ENCODE measurements around the gene VPS25.
"Not testable (repeated sequence)": the region's sequence is repeated elsewhere in the genome, so short reads cannot be mapped to it uniquely, and the experiment has no call there.

VPS25 gene

DNA sequence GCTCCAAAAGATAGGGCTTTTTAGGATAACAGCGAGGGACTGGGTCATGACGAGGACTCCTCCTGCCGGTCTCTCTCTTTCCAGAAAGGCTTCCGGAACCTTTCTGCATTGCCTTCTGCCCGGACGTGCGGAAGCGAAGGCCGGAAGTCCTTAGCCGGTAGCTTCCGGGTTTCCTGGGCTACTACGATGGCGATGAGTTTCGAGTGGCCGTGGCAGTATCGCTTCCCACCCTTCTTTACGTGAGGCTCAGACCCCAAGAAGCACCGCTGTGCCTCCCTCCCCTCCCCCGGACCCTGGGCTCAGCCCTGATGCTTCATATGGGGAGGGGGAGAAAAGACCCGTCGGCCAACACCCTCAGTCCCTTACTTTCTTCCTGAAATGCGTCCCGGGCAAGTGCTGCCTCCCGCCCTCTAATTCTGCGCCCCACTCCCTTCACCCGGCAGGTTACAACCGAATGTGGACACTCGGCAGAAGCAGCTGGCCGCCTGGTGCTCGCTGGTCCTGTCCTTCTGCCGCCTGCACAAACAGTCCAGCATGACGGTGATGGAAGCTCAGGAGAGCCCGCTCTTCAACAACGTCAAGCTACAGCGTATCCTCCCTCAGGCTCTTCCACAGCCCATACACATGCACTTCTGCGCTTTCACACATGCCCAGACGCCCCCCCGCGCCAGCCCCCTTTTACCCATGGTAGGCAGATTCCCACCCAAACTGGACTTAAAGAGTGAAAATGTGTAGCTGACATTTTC, at the start of gene VPS25:
Gene VPS25, plus strand, starts transcription at position 160 of the 746 bp plus-strand sequence. Its CDS starts 27 bp downstream, at position 187.
- peak; percentile 58 for DNase-seq (ENCODE audit: low read depth)

GRCh38 chr17:42723636-42724035, 49.6 kb upstream of the VPS25 start:
- no peak for DNase-seq (ENCODE audit: low read depth)

- no peak for DNase-seq (ENCODE audit: low read depth)
These were observed 48.1 kb upstream of the VPS25 start for GRCh38 chr17:42725143-42725542.

DNA sequence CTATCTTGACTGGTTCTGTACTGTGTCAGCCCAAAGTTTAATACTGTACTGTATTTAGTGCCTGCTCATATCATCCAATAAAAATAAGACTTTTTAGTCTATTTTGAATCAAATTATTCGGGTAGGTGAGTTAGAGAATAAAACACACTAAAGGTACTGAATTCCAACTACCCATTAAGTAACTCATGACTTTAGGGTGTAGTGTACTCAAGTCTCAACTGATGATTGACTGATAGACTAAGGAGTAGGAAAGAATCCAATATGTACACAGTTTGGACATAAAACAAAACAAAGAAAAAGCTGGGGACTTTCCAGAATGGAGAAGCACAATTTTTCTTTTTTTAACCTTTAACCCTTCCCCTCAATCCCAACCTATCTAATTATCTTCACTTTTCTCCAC, 32.5 kb upstream of the VPS25 start:
- no peak for DNase-seq (ENCODE audit: low read depth)

DNA sequence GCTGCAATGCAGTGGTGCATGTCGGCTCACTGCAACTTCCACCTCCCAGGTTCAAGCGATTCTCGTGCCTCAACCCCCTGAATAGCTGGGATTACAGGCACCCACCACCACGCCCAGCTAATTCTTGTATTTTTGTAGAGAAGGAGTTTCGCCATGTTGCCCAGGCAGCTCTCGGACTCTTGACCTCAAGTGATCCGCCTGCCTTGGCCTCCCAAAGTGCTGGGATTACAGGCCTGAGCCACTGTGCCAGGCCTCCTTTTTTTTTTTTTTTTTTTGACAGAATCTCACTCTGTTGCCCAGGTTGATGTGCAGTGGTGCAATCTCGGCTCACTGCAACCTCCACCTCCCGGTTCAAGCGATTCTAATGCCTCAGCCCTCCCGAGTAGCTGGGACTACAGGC, 30.3 kb upstream of the VPS25 start:
- not testable (repeated sequence) for DNase-seq (ENCODE audit: low read depth)

DNA sequence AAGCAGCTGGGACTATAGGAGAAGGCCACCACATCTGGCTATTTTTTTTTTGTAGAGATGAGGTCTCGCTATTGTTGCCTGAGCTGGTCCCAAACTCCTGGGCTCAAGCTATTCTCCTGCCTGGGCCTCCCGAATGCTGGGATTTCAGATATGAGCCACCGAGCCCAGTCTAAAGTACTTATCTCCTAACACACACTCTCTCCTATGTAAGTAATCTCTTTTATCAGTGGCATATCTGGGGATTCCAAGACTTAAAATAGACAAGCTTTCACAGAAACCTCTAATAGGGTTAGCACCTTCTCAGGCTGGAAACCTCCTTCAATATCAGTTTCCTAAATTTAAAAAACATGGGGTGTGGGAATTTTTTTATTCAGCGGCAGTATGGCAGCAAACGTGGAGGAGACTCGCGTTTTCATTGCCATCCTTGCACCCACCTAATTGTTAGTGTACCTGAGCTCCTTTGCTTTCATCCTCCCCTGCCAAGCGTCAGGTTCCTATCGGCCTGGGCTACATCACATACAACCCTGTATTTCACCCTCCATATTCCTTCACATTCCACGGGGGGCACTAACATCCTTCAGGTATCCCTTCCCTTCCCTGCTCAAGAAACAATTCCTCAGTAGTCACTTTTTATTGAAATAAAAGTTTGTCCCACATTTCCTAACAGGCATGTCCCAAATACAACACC, 29.5 kb upstream of the VPS25 start:
- no peak for DNase-seq (ENCODE audit: low read depth)

GRCh38 chr17:42744283-42744805, 28.9 kb upstream of the VPS25 start:
- DNase-seq (ENCODE audit: low read depth) = peak; percentile 46

- peak; percentile 79 for DNase-seq (ENCODE audit: low read depth)
These were observed 28.2 kb upstream of the VPS25 start, which contains the start of gene EZH1 for GRCh38 chr17:42744806-42745617. Gene EZH1, minus strand, starts transcription at chr17:42745040. Its CDS starts 16,099 bp downstream, at chr17:42728941.

GRCh38 chr17:42748202-42748907, 24.9 kb upstream of the VPS25 start:
- DNase-seq (ENCODE audit: low read depth) = no peak

DNA sequence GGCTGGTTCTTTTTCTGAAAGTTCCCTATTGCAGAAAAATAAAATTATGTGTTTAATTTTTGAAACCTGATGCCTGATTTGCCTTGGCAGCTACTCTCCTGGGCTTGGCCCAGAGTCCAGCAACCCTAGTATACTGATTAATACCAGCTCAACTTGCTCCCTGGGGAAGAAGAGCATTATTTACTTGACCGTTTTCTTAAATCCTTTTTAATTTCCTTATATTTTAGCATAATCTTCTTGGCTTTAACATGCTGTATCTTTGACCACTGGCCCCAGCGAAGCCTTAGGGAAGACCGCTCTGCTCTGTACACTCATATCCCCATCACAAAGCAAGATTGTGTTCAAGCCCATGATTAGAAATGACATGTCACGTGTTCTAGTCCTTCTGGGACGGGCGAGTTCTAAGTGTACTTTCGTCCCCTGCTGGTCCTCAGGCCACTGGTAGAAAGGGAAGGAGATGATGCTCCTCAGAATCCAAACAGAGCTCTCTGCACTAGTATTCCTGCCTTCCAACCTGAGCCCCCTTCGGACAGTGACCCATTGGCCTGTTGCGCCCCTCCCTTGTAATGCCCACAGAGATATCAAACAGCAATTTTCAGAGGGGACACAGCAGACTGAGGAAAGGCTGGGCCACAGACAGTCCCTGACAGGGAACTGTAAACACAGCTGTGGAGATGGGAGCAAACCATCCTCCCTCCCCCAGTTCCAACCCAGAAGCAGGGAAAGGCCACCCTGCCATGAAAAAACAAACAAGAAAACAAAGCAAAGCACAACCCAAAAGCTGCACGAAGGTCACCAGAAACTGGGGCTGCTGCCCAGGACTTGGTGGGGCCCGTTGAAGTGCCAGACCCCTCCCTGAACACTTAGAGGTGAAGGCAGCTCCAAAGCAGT, 24.1 kb upstream of the VPS25 start:
- DNase-seq (ENCODE audit: low read depth) = no peak

DNA sequence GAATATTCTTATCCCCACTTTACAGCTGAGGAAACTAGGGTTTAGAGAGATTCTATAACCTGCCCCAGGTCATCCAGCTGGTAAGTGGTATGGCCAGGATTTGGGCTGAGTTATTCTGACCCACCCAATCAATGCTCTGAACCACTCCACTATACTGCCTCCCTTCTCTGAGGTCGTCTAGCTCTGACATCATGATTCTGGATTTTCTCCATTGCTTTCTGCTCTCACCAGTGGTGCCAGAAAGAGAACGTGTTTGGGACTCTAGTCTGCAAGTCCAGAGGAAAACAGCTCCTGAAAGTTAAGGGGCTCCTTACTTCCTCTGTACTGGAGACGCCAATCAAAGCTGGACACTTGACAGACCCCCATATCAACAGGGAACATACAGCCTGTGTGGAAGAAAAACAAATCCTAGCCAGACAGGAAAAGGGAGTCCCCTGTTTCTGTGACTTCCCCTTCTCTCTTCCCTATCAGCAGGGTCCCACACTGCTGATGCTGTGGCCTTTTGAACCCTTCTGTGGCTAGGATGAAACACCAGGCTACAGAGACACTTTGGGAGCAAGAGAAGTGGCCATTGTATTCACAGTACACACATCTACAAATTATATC, 22.4 kb upstream of the VPS25 start:
- no peak for DNase-seq (ENCODE audit: low read depth)

- DNase-seq (ENCODE audit: low read depth) = no peak
These were observed 21.6 kb upstream of the VPS25 start for GRCh38 chr17:42751628-42752027.

DNA sequence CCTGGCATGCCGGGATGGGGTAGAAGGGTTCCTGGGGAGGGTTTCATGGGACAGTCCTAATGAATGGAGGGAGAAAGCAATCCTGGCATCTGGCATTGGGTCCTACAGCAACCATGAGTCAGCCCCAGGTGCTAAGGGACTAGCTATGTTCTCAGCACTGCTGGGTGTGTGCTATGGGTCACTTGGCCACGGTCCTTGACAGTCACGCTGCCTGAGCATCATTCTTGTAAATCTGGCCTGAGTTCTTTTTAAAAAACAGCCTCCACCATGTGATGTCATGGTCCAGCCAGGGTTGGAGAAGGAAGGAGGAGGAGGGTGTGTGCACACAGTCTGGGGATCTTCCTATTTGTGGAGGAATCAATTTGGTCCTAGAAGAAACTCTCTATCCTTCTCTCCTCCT, 18.5 kb upstream of the VPS25 start:
- no peak for DNase-seq (ENCODE audit: low read depth)

DNA sequence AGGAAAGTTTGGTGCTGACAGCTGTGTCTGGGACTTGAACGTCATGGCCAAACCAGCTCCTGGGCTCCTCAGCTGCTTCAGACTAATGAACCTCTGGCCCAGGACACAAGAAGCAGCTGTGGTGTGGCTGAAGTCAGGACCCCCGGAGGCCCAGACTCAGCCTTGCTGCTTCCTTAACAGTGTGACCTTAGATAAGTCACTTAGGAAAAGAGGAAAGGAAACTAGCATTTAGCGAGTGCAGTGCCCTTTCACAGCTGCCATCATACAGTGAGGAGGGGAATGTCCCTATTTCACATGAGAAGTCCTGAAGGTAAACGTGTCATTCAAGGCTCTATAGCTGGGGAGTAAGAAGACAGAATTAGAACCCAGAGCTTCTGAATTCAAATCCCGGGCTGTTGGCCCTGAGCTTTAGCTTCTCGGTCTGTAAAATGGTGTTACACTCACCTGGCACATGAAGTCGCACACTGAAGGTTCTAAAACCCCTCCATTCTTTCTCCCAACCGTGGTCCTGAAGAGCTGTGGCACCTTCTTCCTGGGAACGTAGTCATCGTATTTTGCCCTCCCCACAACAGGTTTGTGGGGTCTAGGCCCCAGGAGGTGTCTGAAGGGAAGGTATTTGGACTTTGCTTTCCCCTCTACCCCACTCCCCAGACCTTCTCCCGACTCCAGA, 13.1 kb upstream of the VPS25 start:
- no peak for DNase-seq (ENCODE audit: low read depth)

DNA sequence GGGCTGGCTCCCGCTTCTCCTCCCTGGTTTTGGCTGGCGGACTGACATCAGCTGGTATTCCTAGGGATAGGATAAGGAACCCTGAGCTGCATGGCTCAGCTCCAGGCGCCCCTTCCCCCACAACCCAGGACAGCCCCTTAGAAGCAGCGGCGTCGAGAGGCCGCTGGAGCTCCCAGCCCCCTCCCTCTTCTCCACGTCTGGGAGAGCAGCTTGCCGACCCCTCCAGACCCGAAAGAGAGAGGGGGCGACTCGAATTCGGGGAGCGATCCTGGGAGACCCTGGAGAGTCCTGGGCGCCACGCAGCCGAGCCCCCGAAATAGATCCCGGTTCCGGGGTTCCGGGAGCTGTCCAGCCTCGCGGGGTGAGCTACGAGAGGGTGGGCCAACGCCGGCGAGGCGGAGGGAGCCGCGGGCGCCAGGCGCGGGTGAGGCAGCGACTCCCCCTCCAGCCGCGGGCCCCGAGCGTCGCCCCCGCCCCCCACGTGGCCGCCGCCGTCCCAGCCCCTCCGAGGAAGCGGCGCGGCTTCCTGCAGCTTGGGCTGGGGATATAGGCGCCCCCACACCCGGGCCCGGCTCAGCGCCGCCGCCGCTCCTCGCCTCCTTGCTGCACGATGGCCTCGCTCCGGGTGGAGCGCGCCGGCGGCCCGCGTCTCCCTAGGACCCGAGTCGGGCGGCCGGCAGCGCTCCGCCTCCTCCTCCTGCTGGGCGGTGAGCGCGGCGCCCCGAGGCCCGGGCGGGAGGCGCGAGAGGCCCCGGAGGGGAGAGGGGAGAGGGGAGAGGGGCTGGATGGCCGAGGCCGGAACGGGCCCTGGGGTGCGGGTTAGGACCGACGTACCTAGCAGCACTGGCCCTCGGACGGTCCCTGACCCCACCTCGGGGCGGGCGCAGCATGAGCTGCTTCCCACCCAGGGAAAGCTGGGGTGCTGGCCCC, 12.3 kb upstream of the VPS25 start, which contains the start of gene RAMP2:
Gene RAMP2, plus strand, starts transcription at position 576 of the 930 bp plus-strand sequence. Its CDS starts 35 bp downstream, at position 611.
- DNase-seq (ENCODE audit: low read depth) = no peak

DNA sequence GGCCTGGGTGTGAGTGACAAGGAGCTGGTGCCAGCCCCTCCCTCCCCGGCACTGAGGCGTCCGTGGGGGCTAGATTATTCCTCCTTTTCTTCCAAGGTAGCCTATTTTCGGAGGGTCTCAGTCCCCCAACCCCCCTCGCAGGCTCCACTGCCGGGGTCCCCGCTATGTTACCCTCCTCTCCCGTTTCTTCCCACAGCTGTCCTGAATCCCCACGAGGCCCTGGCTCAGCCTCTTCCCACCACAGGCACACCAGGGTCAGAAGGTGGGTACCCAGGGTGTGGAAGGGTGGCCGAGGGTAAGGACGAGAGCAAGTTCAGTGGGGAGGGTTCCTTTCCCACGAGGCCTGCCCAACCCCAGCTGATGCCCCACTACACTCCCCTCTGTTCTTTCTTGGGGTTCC, 11.6 kb upstream of the VPS25 start:
- no peak for DNase-seq (ENCODE audit: low read depth)

- no peak for DNase-seq (ENCODE audit: low read depth)
These were observed 7.1 kb upstream of the VPS25 start for GRCh38 chr17:42766124-42766523.

GRCh38 chr17:42767512-42767911, 5.7 kb upstream of the VPS25 start:
- no peak for DNase-seq (ENCODE audit: low read depth)

All from stimulated activated CD8-positive, alpha-beta memory T cell treated with anti-CD3 and anti-CD28 coated beads, Interleukin-7, amount 100 ng/mL, for 24 hours (primary cell).